IMR-90 (cell line): Measurements from ENCODE around the gene AGPAT3. TPM values are rescaled to one million over a fixed set of nuclear protein-coding genes. Genes with fewer than 3 reads are reported as not detected.

ENCODE experiments used
- ATAC-seq: fragments of 200-7000 bp; cut with Tn5 transposase; 2 replicates; pipeline ENCODE4 v1.9.1; 2020; ENCODE audit warnings: low read depth, mild to moderate bottlenecking, moderate library complexity
- BruUV-seq: library from RNA; stranded (reverse); fragments of 400-500 nt; replicated peaks from 2 replicates; lab custom pipeline; 2021; lab: Mats Ljungman, UMichigan
- CTCF ChIA-PET: fragments of 300-600 bp; formaldehyde crosslinking; extraction: SDS; loops from one replicate; lab custom pipeline; 2021; ENCODE audit warnings: antibody characterized with exemption; lab: Yijun Ruan, JAX
- POLR2A ChIA-PET: fragments of 300-600 bp; sonication (Branson Sonifier 250); formaldehyde crosslinking; loops from one replicate; lab custom pipeline; 2022; ENCODE audit warnings: antibody characterized with exemption; ENCODE audit not compliant: unreplicated experiment; lab: Charles Lee
- DNase-seq: peaks from one replicate; pipeline ENCODE4 v3.0.0; 2013
- H2AFZ ChIP-seq: replicated peaks from 2 replicates; pipeline ENCODE3; 2013; ENCODE audit warnings: low read length, mild to moderate bottlenecking; ENCODE audit not compliant: poor library complexity
- H2AK5ac ChIP-seq: 2 replicates; pipeline ENCODE4 v1.6.1; 2013; ENCODE audit warnings: low read depth, low read length, inconsistent platforms
- H2AK9ac ChIP-seq: replicated peaks from 2 replicates; pipeline ENCODE3; 2013; ENCODE audit warnings: mild to moderate bottlenecking, low read depth, low read length, moderate library complexity; ENCODE audit not compliant: poor library complexity
- H2BK120ac ChIP-seq: 2 replicates; pipeline ENCODE4 v1.6.1; 2013; ENCODE audit warnings: low read depth, low read length, inconsistent platforms
- H2BK15ac ChIP-seq: 3 replicates; pipeline ENCODE4 v1.6.1; 2013; ENCODE audit warnings: low read depth, low read length, inconsistent platforms
- H2BK20ac ChIP-seq: 2 replicates; pipeline ENCODE4 v1.6.1; 2013; ENCODE audit warnings: low read depth, mild to moderate bottlenecking, inconsistent platforms, low read length, moderate library complexity
- H2BK5ac ChIP-seq: 2 replicates; pipeline ENCODE4 v1.6.1; 2013; ENCODE audit warnings: mild to moderate bottlenecking, low read depth, low read length, inconsistent platforms; ENCODE audit not compliant: poor library complexity, severe bottlenecking
- H3K14ac ChIP-seq: replicated peaks from 2 replicates; pipeline ENCODE4 v1.6.1; 2013; ENCODE audit warnings: low read depth, low read length, inconsistent platforms
- H3K18ac ChIP-seq: 2 replicates; pipeline ENCODE4 v1.6.1; 2013; ENCODE audit warnings: low read depth, low read length, control low read depth
- H3K23ac ChIP-seq: 2 replicates; pipeline ENCODE4 v1.6.1; 2013; ENCODE audit warnings: low read depth, low read length, inconsistent platforms
- H3K27ac ChIP-seq: 2 replicates; pipeline ENCODE4 v1.5.1; 2013; ENCODE audit warnings: mild to moderate bottlenecking, control low read depth, low read length; ENCODE audit not compliant: insufficient read depth
- H3K27me3 ChIP-seq: 2 replicates; pipeline ENCODE4 v1.6.1; 2013; ENCODE audit warnings: low read length; ENCODE audit not compliant: control insufficient read depth, insufficient read depth
- H3K36me3 ChIP-seq: 2 replicates; pipeline ENCODE4 v1.6.1; 2013; ENCODE audit warnings: low read length, mixed read lengths; ENCODE audit not compliant: control insufficient read depth, insufficient read depth
- H3K4ac ChIP-seq: 2 replicates; pipeline ENCODE4 v1.6.1; 2013; ENCODE audit warnings: low read depth, low read length, inconsistent platforms
- H3K4me1 ChIP-seq: 2 replicates; pipeline ENCODE4 v1.6.1; 2013; ENCODE audit warnings: low read length, mixed read lengths; ENCODE audit not compliant: control insufficient read depth, insufficient read depth
- H3K4me2 ChIP-seq: 2 replicates; pipeline ENCODE4 v1.6.1; 2013; ENCODE audit warnings: low read depth, mild to moderate bottlenecking, control low read depth, low read length, moderate library complexity
- H3K4me3 ChIP-seq: 2 replicates; pipeline ENCODE4 v1.5.1; 2013; ENCODE audit warnings: low read depth, mild to moderate bottlenecking, control low read depth, low read length, moderate library complexity; ENCODE audit not compliant: insufficient read depth
- H3K56ac ChIP-seq: 2 replicates; pipeline ENCODE4 v1.6.1; 2013; ENCODE audit warnings: low read length, inconsistent platforms; ENCODE audit not compliant: insufficient read depth; ENCODE audit errors: extremely low read depth
- H3K79me1 ChIP-seq, 2 experiments: 2 replicates each; pipeline ENCODE4 v1.6.1; 2013; ENCODE audit warnings: low read length in 2 of 2, inconsistent platforms in 1 of 2, low read depth in 1 of 2
- H3K9ac ChIP-seq: 2 replicates; pipeline ENCODE4 v1.6.1; 2013; ENCODE audit warnings: low read depth, low read length, control low read depth
- H3K9me1 ChIP-seq: 2 replicates; pipeline ENCODE4 v1.6.1; 2013; ENCODE audit warnings: low read length, inconsistent platforms; ENCODE audit not compliant: insufficient read depth
- H3K9me3 ChIP-seq: 2 replicates; pipeline ENCODE4 v1.6.1; 2013; ENCODE audit warnings: low read length; ENCODE audit not compliant: control insufficient read depth, insufficient read depth
- H4K20me1 ChIP-seq: 2 replicates; pipeline ENCODE4 v1.6.1; 2013; ENCODE audit warnings: low read length, inconsistent platforms; ENCODE audit not compliant: insufficient read depth
- H4K5ac ChIP-seq: 2 replicates; pipeline ENCODE4 v1.6.1; 2013; ENCODE audit warnings: mild to moderate bottlenecking, low read depth, low read length, control low read depth
- H4K8ac ChIP-seq, 2 experiments: 2 replicates each; pipeline ENCODE4 v1.6.1; 2013; ENCODE audit warnings: low read depth in 2 of 2, low read length in 2 of 2, control low read depth in 1 of 2, inconsistent platforms in 1 of 2
- H4K91ac ChIP-seq: 2 replicates; pipeline ENCODE4 v1.6.1; 2013; ENCODE audit warnings: low read depth, low read length, inconsistent platforms; ENCODE audit not compliant: insufficient read depth
- CEBPB ChIP-seq: IDR thresholded peaks from 2 replicates; pipeline ENCODE4 v1.6.1; 2012; ENCODE audit warnings: low read depth, low read length, improper control_type of control experiment
- FOS ChIP-seq: fragments of 150-350 bp; IDR thresholded peaks from 2 replicates; pipeline ENCODE4 v1.6.1; 2016; ENCODE audit warnings: low read depth, low read length
- MAFK ChIP-seq: IDR thresholded peaks from 2 replicates; pipeline ENCODE4 v1.6.1; 2012; ENCODE audit warnings: low read depth, low read length, improper control_type of control experiment
- POLR2A ChIP-seq: IDR thresholded peaks from 2 replicates; pipeline ENCODE4 v1.6.1; 2012; ENCODE audit warnings: mild to moderate bottlenecking, low read depth, low read length
- SMC3 ChIP-seq: fragments of 150-350 bp; IDR thresholded peaks from 2 replicates; pipeline ENCODE4 v1.6.1; 2016; ENCODE audit warnings: low read depth, mild to moderate bottlenecking, antibody characterized with exemption, low read length, moderate library complexity
- WGBS, 2 experiments: methylation state at CpG; one replicate each; pipeline versions ENCODE4 v1.1.5 to v1.1.7; 2013; ENCODE audit warnings: missing lambda C conversion rate in 2 of 2; ENCODE audit not compliant: insufficient read length in 1 of 2; ENCODE audit errors: extremely low coverage in 2 of 2; 5-methylcytosine and 5-hydroxymethylcytosine counted together
- dilution Hi-C: fragments of 300-500 bp; cut with HindIII; formaldehyde crosslinking; loops from one replicate; pipeline ENCODE4 v1.14.3; 2018; ENCODE audit warnings: low sequenced_read_pairs; ENCODE audit not compliant: unreplicated experiment
- in situ Hi-C: fragments of 300-500 bp; cut with MboI; formaldehyde crosslinking; loops from 3 replicates; pipeline ENCODE4 v1.14.3; 2019; ENCODE audit warnings: low sequenced_read_pairs, inconsistent platforms, mixed read lengths
- intact Hi-C: fragments of 100-400 bp; cut with micrococcal nuclease; formaldehyde crosslinking; loops from 2 replicates; pipeline ENCODE4 v1.10.0; 2022
- polyA plus RNA-seq, 3 experiments: library from polyadenylated mRNA; depleted of rRNA; stranded (reverse); fragments of >200 nt; gene quantifications; 2 replicates each; pipeline ENCODE4 v1.2.3, GENCODE V29; 2012; ENCODE audit warnings: low replicate concordance in 1 of 3
- total RNA-seq: library from RNA; depleted of rRNA; stranded (reverse); fragments of >200 nt; gene quantifications from 2 replicates; pipeline ENCODE4 v1.2.3, GENCODE V29; 2012
- TF ChIP-seq, protein P1 (sequence below): fragments of 150-350 bp; IDR thresholded peaks from 2 replicates; pipeline ENCODE4 v1.6.1; 2016; ENCODE audit warnings: low read depth, mild to moderate bottlenecking, low read length, moderate library complexity, borderline replicate concordance
- TF ChIP-seq, protein P2 (sequence below): conservative IDR thresholded peaks from 2 replicates; pipeline ENCODE4 v1.5.1; 2012; ENCODE audit warnings: mild to moderate bottlenecking, low read depth, low read length, improper control_type of control experiment
- TF ChIP-seq, protein P3 (sequence below): fragments of 150-350 bp; IDR thresholded peaks from 2 replicates; pipeline ENCODE4 v1.6.1; 2017; ENCODE audit warnings: mild to moderate bottlenecking, antibody characterized with exemption, low read length, low read depth

AGPAT3 gene
- total and polyA plus RNA-seq, 2 of the 4 experiments (the other 2 are of a cell fraction) = 27.1 to 38.7 TPM

DNA sequence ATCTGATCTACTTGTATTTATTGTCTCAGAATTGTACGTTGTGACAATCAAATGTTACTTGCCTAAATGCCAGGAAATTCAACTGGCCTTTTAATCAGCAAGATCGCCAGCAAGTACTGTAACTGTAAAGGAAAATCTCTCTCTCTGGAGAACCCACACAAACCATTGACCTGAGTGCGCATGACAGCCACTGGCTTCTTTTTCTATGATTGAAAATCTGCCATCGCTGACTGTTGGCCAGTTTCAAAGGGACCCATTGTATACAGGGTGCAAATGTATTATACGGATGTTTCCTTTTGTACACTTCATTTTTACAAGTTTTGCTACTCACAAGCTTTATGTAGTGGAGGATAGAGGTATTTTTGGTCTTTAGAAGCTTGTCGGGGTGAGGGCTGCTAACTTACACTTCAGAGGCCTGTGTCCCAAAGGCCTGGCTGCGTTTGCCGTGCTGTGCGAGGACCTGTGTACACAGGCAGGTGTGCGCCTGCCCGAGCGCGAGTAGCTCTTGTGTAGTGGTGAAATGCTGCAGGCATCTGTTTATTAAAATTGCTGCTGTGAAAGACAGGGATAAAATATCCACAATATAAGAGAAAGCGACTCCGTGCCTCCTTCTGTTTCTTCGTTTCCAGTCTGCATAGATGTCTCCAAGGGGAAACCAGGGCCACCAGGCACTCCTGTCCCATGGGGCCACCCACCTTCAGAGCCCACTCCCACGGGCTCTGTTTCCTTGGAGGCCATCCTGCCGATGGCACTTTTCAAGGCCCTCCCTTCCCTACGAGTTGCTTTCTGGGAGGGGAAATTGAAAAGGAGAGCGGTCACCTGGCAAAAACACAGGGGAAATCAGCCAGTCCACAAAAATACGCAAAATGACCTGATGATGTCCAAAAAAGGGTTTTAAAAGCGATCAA, 121.8 kb downstream of the AGPAT3 start:
- Histone ChIP-seq H3K9ac (no peak overlapping the region), H2AFZ (no peak overlapping the region)

More for the DNA sequence above, 121.8 kb downstream of the AGPAT3 start:
- no peak overlapping the region for H3K18ac ChIP-seq
- no peaks in the 10 kb centered on the region; the same call in 1 of the 2 replicates for H4K20me1 ChIP-seq
- 94% methylated on average over 3 of the region's 22 CpGs; no CpG with 5 or more reads in 1 of the 2 experiments for WGBS, 2 experiments
- H2AK5ac ChIP-seq = no peak overlapping the region
- ATAC-seq = no peak
- dilution Hi-C loops = no loop called here
- no peaks in the 10 kb centered on the region for H3K27me3 ChIP-seq
- no peak overlapping the region for H2BK5ac ChIP-seq
- H3K23ac ChIP-seq = no peak overlapping the region
- H3K14ac ChIP-seq = no peak overlapping the region
- no peaks in the 10 kb centered on the region; the same call in 1 of the 2 replicates for H3K4me1 ChIP-seq
- H3K4ac ChIP-seq = no peak overlapping the region
- H4K8ac ChIP-seq = no peak overlapping the region
- TF ChIP-seq, protein P1, sequence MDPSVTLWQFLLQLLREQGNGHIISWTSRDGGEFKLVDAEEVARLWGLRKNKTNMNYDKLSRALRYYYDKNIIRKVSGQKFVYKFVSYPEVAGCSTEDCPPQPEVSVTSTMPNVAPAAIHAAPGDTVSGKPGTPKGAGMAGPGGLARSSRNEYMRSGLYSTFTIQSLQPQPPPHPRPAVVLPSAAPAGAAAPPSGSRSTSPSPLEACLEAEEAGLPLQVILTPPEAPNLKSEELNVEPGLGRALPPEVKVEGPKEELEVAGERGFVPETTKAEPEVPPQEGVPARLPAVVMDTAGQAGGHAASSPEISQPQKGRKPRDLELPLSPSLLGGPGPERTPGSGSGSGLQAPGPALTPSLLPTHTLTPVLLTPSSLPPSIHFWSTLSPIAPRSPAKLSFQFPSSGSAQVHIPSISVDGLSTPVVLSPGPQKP = no peak
- TF ChIP-seq SMC3 (no peak), FOS (no peak), MAFK (no peak), CEBPB (no peak), POLR2A (no peak)
- TF ChIP-seq, protein P2, sequence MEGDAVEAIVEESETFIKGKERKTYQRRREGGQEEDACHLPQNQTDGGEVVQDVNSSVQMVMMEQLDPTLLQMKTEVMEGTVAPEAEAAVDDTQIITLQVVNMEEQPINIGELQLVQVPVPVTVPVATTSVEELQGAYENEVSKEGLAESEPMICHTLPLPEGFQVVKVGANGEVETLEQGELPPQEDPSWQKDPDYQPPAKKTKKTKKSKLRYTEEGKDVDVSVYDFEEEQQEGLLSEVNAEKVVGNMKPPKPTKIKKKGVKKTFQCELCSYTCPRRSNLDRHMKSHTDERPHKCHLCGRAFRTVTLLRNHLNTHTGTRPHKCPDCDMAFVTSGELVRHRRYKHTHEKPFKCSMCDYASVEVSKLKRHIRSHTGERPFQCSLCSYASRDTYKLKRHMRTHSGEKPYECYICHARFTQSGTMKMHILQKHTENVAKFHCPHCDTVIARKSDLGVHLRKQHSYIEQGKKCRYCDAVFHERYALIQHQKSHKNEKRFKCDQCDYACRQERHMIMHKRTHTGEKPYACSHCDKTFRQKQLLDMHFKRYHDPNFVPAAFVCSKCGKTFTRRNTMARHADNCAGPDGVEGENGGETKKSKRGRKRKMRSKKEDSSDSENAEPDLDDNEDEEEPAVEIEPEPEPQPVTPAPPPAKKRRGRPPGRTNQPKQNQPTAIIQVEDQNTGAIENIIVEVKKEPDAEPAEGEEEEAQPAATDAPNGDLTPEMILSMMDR = no peak
- TF ChIP-seq, protein P3, sequence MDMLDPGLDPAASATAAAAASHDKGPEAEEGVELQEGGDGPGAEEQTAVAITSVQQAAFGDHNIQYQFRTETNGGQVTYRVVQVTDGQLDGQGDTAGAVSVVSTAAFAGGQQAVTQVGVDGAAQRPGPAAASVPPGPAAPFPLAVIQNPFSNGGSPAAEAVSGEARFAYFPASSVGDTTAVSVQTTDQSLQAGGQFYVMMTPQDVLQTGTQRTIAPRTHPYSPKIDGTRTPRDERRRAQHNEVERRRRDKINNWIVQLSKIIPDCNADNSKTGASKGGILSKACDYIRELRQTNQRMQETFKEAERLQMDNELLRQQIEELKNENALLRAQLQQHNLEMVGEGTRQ = no peak
- no peak overlapping the region for H2BK15ac ChIP-seq
- H3K9me1 ChIP-seq = peaks cover 3% of the 10 kb centered on the region; the same call in 1 of the 2 replicates
- H3K56ac ChIP-seq = no peak overlapping the region
- in situ Hi-C loops = no loop called here
- no peaks in the 10 kb centered on the region for H3K9me3 ChIP-seq
- intact Hi-C loops = no loop called here
- no peak overlapping the region for H2BK120ac ChIP-seq
- no peak overlapping the region for H3K4me2 ChIP-seq
- H4K91ac ChIP-seq = no peak overlapping the region
- no peak overlapping the region for H4K5ac ChIP-seq
- H3K79me1 ChIP-seq = no peaks in the 10 kb centered on the region
- no peak overlapping the region for H3K4me3 ChIP-seq
- H3K27ac ChIP-seq = no peak overlapping the region
- BruUV-seq = no TSS peak
- no peak for DNase-seq
- peaks cover 6% of the 10 kb centered on the region; the same call in 1 of the 2 replicates for H3K36me3 ChIP-seq
- no peak overlapping the region for H2BK20ac ChIP-seq
- H2AK9ac ChIP-seq = no peak overlapping the region
- ChIA-PET CTCF (no interaction called here), POLR2A (no interaction called here)
